Transverse colon (tissue), 4 donors: ENCODE results near the gene SLC5A5. TPM values are rescaled to one million over a fixed set of nuclear protein-coding genes. Genes with fewer than 3 reads are reported as not detected.
A peak's percentile ranks its signal among the peaks of the same experiment; 100 is the strongest.

Source experiments
- DNase-seq: peaks from one replicate; pipeline ENCODE4 v3.0.0-alpha.2; 2019
- H3K27ac ChIP-seq, 4 donors: fragments of 200-600 bp; sonication (generic); 2 replicates each; pipeline ENCODE4 v1.5.1; 2016 to 2018; ENCODE audit warnings: inconsistent platforms in 4 of 4
- H3K27me3 ChIP-seq: fragments of 200-600 bp; sonication (generic); 2 replicates; pipeline ENCODE4 v1.5.1; 2017; ENCODE audit warnings: inconsistent platforms
- H3K36me3 ChIP-seq, 4 donors: fragments of 200-600 bp; sonication (generic); 2 replicates each; pipeline ENCODE4 v1.5.1; 2017 to 2019; ENCODE audit warnings: inconsistent platforms in 4 of 4
- H3K4me1 ChIP-seq, 4 donors: fragments of 200-600 bp; sonication (generic); 2 replicates each; pipeline ENCODE4 v1.5.1; 2017 to 2020; ENCODE audit warnings: inconsistent platforms in 4 of 4
- H3K4me3 ChIP-seq, 4 donors: fragments of 200-600 bp; sonication (generic); 1 replicate in 1 of 4; 2 replicates in 3 of 4; pipeline versions ENCODE4 v1.5.1 to v1.6.1; 2017 to 2019; ENCODE audit warnings: inconsistent platforms in 4 of 4
- H3K9me3 ChIP-seq, 2 donors: fragments of 200-600 bp; sonication (generic); 2 replicates each; pipeline ENCODE4 v1.5.1; 2017 to 2019; ENCODE audit warnings: inconsistent platforms in 2 of 2
- EP300 ChIP-seq: sonication (generic); formaldehyde crosslinking; IDR thresholded peaks from one replicate; pipeline ENCODE4 v1.6.1; 2017; ENCODE audit warnings: antibody characterized with exemption, low read depth
- POLR2A ChIP-seq: fragments of 450-650 bp; IDR thresholded peaks from one replicate; pipeline ENCODE4 v1.6.1; 2016; ENCODE audit warnings: antibody characterized with exemption, mild to moderate bottlenecking, moderate library complexity
- POLR2AphosphoS5 ChIP-seq, 3 donors: sonication (generic); formaldehyde crosslinking; IDR thresholded peaks; one replicate each; pipeline ENCODE4 v1.6.1; 2016; ENCODE audit warnings: antibody characterized with exemption in 3 of 3
- WGBS, 2 donors: methylation state at CpG; one replicate each; pipeline ENCODE4 v1.1.5; 2018; ENCODE audit warnings: low coverage in 1 of 2; 5-methylcytosine and 5-hydroxymethylcytosine counted together
- in situ Hi-C, 4 donors: fragments of 200-750 bp; cut with MboI; loops; one replicate each; pipeline versions ENCODE4 v1.15.0 to v1.15.1; 2017; ENCODE audit warnings: low sequenced_read_pairs in 3 of 4, low pct_ligation_motif_present in 1 of 4, low pct_unique_long_range_greater_than_20kb in 1 of 4
- intact Hi-C: fragments of 100-400 bp; cut with DNase I; formaldehyde crosslinking; loops from one replicate; pipeline ENCODE4 v1.15.1; 2023; ENCODE audit warnings: low total_unique reads
- total RNA-seq, 4 donors: library from RNA; depleted of rRNA; stranded (reverse); fragments of >200 nt; gene quantifications; one replicate each; pipeline ENCODE4 v1.1.0, GENCODE V29; 2016
- TF ChIP-seq, protein P1 (sequence below), 5 experiments: fragments of 200-600 bp in 3 of 5; fragments of 450-650 bp in 2 of 5; sonication (generic) in 3 of 5; IDR thresholded peaks; 1 replicate in 2 of 5; 2 replicates in 3 of 5; pipeline ENCODE4 v1.5.1; 2016 to 2017; ENCODE audit warnings: antibody characterized with exemption in 5 of 5, inconsistent platforms in 3 of 5, mild to moderate bottlenecking in 2 of 5, moderate library complexity in 1 of 5

The SLC5A5 gene
- total RNA-seq, 4 donors from 2014 or later, result not detected

DNA sequence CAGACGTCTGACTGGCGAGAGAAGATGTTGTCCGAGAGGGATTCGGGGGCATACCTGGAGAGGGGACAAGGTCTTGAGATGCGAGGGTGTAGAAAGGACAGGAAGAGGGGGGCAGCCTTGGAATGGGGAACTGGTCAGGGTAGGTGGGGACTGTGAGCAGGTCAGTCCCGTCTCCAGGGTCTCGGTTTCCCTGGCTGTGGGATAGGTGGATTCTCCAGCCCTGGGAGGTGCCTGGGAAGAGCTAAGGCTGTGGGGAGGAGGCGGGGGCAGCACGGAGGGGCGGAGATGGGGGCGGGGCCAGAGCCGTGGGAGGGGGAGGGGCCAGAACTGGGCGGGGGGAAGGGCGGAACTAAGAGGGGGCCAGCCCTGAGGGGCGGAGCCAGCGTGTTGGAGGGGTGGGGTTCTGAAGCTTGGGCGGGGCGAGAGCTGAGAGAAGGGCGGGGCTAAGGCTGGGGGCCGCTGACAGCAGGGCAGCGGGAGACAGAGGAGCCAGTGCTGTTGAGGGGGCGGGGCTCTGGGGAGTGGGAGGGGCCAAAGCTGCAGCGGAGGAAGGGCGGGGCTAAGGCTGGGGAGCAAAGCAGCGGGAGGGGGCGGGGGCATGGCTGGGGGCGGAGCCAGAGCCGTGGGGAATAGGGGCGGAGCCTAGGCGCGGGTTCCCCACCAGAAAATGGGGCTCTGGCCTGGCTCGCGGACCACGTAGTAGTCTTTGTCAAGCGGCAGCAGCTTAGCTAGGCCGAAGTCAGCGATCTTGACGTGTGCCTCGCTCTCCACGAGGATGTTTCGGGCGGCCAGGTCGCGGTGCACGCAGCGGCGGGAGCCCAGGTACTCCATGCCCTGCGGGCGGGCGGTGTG lies 41.0 kb upstream of the SLC5A5 start:
- intact Hi-C loops (no loop called here), in situ Hi-C loops (no loop called here)
- WGBS, 2 donors, result 45 to 49% methylated on average over 8 to 31 of the region's 50 CpGs
- no peak for TF ChIP-seq POLR2A
- TF ChIP-seq, protein P1, sequence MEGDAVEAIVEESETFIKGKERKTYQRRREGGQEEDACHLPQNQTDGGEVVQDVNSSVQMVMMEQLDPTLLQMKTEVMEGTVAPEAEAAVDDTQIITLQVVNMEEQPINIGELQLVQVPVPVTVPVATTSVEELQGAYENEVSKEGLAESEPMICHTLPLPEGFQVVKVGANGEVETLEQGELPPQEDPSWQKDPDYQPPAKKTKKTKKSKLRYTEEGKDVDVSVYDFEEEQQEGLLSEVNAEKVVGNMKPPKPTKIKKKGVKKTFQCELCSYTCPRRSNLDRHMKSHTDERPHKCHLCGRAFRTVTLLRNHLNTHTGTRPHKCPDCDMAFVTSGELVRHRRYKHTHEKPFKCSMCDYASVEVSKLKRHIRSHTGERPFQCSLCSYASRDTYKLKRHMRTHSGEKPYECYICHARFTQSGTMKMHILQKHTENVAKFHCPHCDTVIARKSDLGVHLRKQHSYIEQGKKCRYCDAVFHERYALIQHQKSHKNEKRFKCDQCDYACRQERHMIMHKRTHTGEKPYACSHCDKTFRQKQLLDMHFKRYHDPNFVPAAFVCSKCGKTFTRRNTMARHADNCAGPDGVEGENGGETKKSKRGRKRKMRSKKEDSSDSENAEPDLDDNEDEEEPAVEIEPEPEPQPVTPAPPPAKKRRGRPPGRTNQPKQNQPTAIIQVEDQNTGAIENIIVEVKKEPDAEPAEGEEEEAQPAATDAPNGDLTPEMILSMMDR (IDR thresholded peaks at IDR 0.05), result no peak
- TF ChIP-seq EP300, result no peak
- no peak for TF ChIP-seq POLR2AphosphoS5 (IDR thresholded peaks at IDR 0.05)
- Histone ChIP-seq H3K27me3 (peaks cover 30% of the 10 kb centered on the region), H3K4me1 (peaks cover 0 to 16% (median 5%) of the 10 kb centered on the region in 4 donors), H3K9me3 (no peaks in the 10 kb centered on the region), H3K27ac (peak overlapping the region in 1 of 4 donors; percentile 21), H3K4me3 (peak overlapping the region in 2 of 4 donors; percentile 26), H3K36me3 (no peaks in the 10 kb centered on the region)
- DNase-seq, result peak; percentile 82

DNA sequence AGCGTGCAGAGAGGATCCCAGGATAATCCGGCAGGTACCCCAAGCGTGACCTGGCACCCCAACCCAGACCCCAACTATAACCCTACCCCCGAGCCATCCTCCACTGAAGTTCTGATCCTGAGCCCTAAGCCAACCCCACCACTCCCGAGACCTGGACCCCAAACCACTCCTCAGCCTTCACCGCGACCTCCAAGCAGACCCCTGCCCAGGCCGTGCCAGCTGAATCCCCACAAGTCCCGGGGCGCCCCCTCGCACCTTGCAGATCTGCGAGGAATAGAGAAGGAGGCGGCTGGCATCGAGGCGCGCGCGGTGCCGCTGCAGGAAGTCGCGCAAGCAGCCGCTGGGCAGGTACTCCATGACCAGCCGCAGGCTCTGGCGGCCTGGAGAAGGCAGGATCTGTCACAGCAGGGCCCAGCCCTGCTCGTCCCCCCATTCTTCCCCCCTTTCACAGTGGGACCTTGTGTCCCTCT lies 40.3 kb upstream of the SLC5A5 start:
- Histone ChIP-seq H3K27me3 (peaks cover 32% of the 10 kb centered on the region), H3K36me3 (no peaks in the 10 kb centered on the region), H3K27ac (no peak overlapping the region), H3K4me3 (peak overlapping the region in 2 of 4 donors; percentile 26), H3K9me3 (no peaks in the 10 kb centered on the region), H3K4me1 (peaks cover 0 to 16% (median 5%) of the 10 kb centered on the region in 4 donors)
- in situ Hi-C loops, result no loop called here
- WGBS, 2 donors, result 59% methylated on average over 23 of the region's 25 CpGs; no CpG with 5 or more reads in 1 of the 2 donors
- intact Hi-C loops, result no loop called here
- no peak for DNase-seq
- no peak for TF ChIP-seq POLR2A
- TF ChIP-seq, protein P1 (IDR thresholded peaks at IDR 0.05), result no peak
- TF ChIP-seq POLR2AphosphoS5 (IDR thresholded peaks at IDR 0.05), result no peak
- no peak for TF ChIP-seq EP300

DNA sequence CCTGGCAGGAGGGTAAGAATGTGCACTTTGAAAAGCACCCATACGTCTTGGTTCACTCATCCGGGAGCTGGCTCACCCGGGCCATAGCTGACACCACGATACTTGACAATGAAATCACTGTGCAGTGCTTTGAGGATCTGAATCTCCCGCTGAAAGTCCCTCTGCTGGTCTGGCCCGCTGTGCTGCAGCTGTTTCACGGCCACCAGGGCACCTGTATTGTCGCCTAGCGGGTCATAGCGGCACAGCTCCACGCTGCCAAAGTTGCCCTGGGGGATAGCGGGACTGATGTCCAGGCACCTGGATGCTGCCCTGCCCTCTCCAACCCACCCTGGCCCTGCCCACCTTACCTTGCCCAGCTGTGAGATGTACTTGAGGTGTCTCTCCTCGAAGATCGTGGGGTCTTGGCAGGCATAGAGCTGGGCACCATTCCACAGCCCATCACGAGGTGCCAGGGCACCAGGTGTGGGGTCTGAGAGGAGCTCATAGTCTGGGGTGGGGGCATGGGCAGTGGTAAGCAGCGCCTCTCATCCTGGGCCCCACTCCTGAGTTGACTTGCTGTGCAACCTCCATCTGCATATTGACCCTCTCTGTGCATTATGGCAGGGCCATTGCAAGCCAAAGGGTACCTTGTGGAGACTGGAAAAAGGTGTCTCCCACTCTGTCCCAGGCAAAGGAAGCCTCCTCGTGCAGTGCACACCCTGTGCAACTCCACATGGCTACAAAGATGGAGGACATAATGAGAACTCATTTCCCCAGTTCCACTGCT lies 39.1 kb upstream of the SLC5A5 start:
- in situ Hi-C loops, result no loop called here

More for the DNA sequence above, 39.1 kb upstream of the SLC5A5 start:
- Histone ChIP-seq H3K4me3 (no peak overlapping the region), H3K36me3 (no peaks in the 10 kb centered on the region), H3K27ac (no peak overlapping the region), H3K9me3 (no peaks in the 10 kb centered on the region), H3K27me3 (peaks cover 32% of the 10 kb centered on the region), H3K4me1 (peaks cover 0 to 16% (median 5%) of the 10 kb centered on the region in 4 donors)
- WGBS, 2 donors, result 57 to 72% methylated on average over 3 to 17 of the region's 17 CpGs
- intact Hi-C loops, result no loop called here
- TF ChIP-seq POLR2A (no peak), EP300 (no peak), POLR2AphosphoS5 (IDR thresholded peaks at IDR 0.05) (no peak)
- TF ChIP-seq, protein P1 (IDR thresholded peaks at IDR 0.05), result no peak
- no peak for DNase-seq
